GM18873 (cell line): Measurements from ENCODE around the gene ABCB6.
A peak's percentile ranks its signal among the peaks of the same experiment; 100 is the strongest.

Experiments
- ATAC-seq: cut with Tn5 transposase; IDR thresholded peaks from one replicate; pipeline ENCODE4 v1.9.1; 2021; ENCODE audit warnings: mild to moderate bottlenecking, moderate library complexity, moderate number of reproducible peaks; ENCODE audit not compliant: unreplicated experiment, low FRiP score

ABCB6 gene

DNA sequence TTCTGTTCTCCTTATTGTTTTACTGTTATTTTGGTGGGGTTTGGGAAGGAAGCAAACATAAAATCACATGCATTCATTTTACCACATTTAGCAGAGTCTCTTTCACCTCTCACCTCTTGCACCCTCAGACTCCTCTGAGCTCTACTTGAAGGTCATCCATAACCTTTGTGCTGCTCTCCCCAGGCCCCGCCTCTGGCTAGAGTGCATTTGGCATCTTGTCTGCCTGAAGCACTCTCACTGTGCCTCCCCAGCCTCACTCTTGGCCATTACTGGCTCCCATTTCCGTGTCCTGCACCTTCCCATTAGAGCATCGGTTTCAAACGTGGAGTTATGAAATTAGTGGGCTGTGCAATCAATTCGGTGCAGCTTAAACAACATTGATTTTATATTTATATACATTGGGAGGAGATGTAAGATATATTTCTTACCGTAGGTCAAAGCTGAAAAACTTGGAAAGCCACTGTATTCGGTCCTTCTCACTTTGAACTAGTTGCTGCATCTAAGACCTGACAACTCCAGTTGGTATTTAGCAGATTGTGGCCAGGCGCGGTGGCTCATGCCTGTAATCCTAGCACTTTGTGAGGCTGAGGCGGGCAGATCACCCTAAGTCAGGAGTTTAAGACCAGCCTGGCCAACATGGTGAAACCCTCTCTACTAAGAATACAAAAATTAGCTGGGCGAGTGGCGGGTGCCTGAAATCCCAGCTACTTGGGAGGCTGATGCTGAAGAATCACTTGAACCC lies 19.1 kb downstream of the ABCB6 start:
- no peak for ATAC-seq

DNA sequence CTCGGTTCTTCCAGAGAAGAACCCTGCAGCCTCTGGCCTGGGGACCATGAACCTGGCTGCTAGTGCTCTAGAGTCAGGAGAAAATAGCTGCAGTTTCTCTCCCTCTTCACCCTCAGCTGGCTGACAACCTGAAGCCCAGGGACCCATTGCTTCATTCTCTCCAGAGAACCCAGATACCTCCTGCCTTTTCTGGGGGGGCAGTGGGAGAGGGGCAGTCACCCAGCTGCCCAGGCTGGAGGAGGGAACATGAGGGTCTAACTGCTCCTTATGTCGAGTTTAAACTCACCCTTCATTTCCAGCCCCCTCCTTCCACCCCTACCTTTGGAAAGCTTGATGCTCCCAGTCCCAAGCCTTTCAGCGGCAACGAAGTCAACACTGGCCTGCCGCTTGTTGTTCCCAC lies 19.8 kb downstream of the ABCB6 start:
- no peak for ATAC-seq

- no peak for ATAC-seq
Measured at GRCh38 chr2:219197388-219197787, 21.4 kb downstream of the ABCB6 start.

DNA sequence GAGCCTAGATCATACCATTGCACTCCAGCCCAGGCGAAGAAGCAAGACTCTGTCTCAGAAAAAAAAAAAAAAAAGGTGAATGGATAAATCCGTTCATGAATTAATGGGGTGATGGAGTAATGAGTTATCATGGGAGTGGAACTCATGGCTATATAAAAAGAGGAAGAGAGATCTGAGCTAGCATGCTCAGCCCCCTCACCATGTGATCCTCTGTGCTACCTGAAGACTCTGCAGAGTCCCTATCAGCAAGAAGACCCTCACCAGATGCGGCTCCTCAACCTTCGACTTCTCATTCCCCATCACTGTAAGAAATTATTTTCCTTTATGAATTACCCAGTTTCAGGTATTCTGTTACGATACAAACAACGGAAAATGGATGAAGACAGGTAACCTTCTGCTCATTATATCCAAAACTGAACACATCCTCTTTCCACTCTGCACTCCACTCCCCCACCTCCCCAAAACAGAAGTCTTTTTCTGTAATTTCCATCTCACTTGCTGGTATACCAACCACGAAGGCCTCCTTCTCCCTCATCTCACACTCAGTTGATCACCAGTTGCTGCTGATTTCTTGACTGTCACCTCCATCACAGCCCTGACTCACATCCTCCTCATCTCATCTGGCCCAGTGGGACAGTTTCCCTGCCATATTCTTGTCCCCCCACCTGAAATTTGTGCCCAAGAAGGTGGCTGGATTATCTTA lies 31.9 kb downstream of the ABCB6 start:
- ATAC-seq, result no peak

DNA sequence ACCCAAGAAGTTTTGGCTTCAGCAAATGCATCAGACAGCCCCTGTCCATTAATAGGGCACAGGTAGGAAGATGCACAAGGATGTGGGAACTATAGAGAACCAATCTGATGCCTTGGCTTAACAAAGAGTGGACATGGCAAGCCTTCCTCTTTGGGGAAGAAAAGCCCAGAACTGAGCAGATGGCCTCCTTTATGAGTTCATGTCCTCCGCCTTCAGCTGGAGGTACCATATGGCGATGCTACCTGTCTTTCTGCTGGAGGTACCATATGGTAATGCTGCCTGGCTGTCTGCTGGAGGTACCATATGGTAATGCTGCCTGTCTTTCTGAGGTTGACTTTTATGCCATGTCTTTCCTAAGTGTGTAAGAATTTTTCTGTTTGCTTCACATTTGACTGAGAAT lies 34.6 kb downstream of the ABCB6 start:
- no peak for ATAC-seq

DNA sequence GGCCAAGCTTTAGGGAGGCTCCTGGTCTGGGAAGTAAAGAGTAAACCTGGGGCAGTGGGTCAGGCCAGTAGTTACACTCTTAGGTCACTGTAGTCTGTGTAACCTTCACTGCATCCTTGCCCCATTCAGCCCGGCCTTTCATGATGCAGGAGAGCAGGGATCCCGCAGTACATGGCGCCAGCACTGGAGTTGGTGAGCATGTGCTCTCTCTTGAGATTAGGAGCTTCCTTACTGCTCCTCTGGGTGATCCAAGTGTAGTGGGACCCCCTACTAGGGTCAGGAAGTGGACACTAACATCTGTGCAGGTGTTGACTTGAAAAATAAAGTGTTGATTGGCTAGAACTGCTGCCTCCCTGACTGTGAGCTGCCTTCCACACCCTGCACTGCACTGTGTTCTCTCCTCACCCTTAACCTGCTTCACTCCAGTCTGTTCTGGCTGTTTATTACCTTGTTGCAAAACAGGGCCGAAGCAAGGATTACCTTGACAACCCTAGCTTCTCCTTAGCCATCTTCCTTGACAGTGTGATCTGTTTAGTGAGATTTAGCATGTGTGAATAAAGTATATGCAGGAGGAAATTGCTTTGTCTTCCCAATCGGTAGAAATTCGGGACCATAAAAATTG lies 35.5 kb downstream of the ABCB6 start:
- ATAC-seq, result no peak

DNA sequence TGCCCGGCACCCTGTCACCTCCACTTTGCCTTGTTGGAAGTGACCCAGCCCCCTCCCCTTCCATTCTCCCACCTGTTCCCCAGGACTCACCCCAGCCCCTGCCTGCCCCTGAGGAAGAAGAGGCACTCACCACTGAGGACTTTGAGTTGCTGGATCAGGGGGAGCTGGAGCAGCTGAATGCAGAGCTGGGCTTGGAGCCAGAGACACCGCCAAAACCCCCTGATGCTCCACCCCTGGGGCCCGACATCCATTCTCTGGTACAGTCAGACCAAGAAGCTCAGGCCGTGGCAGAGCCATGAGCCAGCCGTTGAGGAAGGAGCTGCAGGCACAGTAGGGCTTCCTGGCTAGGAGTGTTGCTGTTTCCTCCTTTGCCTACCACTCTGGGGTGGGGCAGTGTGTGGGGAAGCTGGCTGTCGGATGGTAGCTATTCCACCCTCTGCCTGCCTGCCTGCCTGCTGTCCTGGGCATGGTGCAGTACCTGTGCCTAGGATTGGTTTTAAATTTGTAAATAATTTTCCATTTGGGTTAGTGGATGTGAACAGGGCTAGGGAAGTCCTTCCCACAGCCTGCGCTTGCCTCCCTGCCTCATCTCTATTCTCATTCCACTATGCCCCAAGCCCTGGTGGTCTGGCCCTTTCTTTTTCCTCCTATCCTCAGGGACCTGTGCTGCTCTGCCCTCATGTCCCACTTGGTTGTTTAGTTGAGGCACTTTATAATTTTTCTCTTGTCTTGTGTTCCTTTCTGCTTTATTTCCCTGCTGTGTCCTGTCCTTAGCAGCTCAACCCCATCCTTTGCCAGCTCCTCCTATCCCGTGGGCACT lies 36.2 kb downstream of the ABCB6 start:
- no peak for ATAC-seq

GRCh38 chr2:219181531-219181930 lies 37.2 kb downstream of the ABCB6 start:
- no peak for ATAC-seq

DNA sequence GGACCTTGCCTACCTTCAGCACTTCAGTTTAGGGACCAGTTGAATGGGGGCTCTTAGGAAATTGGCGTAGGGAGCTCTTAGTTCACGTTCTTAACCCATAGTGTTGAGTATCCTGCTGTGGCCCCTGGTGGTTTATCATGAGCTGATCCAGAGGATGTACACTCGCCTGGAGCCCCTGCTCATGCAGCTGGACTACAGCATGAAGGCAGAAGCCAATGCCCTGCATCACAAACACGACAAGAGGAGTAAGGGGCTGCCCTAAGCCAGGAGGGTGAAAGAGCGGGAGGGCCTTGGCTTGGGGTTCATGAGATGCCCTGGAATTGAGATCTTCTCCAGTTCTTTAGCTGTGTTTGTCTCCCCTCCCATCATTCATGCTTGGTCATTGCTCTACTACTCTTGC lies 37.8 kb downstream of the ABCB6 start:
- no peak for ATAC-seq

GRCh38 chr2:219179601-219180465 lies 38.9 kb downstream of the ABCB6 start:
- ATAC-seq, result no peak

GRCh38 chr2:219178377-219179175 lies 40.2 kb downstream of the ABCB6 start:
- peak; percentile 5 for ATAC-seq

DNA sequence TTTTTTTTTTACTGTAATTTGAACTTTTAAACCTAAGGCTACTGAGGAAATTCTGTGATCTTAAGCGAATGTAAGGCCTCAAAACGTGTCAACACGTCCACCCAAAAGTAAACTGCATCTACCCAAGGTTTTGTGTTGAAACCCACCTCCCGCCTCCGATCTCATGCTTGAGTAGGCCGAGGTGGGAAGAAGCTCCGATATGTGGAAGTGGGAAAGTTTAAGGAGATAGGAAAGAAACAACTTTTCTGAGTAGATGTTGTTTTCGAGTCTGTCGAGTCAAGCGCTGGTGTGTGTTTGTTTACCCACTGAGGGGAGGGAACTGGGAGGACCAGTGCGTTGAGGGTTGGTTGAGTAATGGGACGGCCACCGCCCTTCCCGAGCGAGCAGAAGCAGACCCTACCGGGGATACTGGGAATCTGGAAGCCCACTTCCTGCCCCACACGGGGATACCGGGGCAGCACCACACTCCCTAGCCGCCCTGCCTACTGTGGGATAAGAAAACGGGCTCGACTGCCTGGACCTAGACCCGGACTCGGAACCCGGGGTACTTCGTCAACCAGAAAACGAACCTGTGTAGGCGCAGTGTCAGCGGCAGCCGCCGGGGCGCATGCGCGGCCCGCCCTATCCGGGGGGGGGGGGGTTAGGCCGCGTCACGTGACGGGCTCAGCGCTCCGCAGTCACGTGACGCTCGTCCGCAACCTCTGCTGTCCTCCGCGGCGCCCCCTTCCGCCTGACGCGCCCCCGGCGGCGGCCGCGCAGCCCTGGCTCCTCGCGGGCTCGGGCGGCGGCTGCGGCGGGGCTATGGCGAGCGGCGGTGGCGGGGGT lies 41.0 kb downstream of the ABCB6 start, which contains the start of gene RETREG2:
Gene RETREG2 (plus strand): TSS at position 724 of the 825 bp plus-strand sequence. CDS start 78 bp downstream, at position 802.
- peak; percentile 28 for ATAC-seq

- ATAC-seq, result peak; percentile 41
Measured at GRCh38 chr2:219176818-219177551, 41.8 kb downstream of the ABCB6 start, which contains the start of gene CNPPD1. Gene CNPPD1 (minus strand): TSS chr2:219176925. CDS start chr2:219176828, 97 bp downstream.

DNA sequence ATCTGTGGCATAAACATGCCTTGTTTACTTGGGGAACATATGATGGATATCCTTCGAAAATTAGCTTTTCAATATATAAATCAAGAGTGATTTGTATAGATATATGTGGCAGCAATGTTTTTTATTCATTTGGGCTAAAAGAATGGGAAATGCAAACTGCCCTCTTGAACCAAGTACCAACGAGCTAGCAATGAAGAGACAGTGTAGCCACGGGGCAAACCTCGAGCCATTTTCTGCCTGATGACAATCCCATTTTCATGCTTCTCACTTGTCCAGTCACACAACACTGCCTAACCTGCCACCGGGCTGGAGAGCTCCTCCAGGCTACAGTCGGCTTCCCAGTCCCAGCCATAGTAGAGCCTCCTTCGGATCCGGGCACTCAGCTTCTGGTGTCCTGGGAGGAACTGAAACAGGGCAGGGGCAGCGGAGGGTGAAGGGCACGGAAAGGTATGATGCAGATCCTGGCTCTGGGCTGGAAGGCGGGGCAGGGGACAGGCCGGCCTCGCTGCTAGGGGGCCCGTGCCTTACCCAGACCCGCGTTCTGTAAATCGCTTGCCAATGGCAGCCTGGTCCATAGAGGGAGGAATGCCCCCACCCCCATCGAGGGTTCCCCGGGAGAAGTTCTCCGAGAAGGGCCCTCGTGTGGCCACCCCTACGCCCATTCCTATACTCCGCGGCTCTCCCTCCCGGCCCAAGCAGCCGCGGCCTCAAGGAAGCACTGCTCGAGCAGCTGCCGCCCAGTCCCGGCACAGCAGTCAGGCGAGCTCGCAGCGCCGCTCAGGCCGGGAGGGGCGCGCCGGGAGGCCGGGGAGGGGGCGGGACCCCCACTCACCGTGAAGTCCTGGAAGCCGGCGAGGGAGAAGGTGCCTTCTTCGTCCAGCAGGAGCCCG lies 42.6 kb downstream of the ABCB6 start:
- peak; percentile 23 for ATAC-seq

- no peak for ATAC-seq
Measured at GRCh38 chr2:219175486-219175885, 43.3 kb downstream of the ABCB6 start.

DNA sequence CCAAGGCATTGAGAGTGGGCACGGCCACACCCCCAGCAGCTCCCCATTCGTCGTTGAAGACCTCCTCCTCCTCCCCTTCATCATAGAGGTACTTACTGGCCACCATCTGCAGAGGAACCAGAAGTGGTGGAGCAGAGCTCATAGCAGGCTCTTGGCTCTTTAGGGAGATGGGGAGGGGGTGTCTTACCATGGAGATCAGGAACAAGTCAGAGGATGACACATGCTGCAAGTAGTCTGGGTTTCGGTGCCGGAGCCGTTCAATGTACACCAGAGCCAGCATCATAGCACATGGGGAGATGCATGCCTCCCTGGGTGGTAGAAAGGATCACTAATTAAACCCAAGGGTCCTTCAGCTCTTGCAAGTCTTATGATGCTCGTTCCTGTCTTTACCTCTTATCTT lies 44.0 kb downstream of the ABCB6 start:
- ATAC-seq, result no peak
